ENCODE measurements around the gene CTSE. TPM values are rescaled to one million over a fixed set of nuclear protein-coding genes. Genes with fewer than 3 reads are reported as not detected.
"Not testable (repeated sequence)": the region's sequence is repeated elsewhere in the genome, so short reads cannot be mapped to it uniquely, and the experiment has no call there.

The CTSE gene
- total RNA-seq, 1 donor = not detected

- DNase-seq (ENCODE audit: low read depth) = peak; percentile 30
- no peak for TF ChIP-seq CTCF (IDR thresholded peaks at IDR 0.05; ENCODE audit: insufficient read depth, low read depth, low read length)
Observed at GRCh38 chr1:205998457-205999241, 25.0 kb downstream of the CTSE start.

DNA sequence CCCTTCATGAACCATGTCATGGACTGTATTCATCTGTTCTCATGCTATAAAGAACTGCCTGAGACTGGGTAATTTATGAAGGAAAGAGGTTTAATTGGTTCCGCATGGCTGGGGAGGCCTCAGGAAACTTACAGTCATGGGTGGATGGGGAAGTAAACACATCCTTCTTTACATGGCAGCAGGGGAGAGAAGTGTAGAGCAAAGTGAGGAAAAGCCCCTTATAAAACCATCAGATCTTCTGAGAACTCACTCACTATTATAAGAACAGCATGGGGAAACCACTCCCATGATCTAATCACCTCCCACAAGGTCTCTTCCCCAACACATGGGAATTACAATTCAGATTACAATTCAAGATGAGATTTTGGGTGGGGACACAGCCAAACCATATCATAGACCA is 27.1 kb downstream of the CTSE start:
- not testable (repeated sequence) for DNase-seq (ENCODE audit: low read depth); H3K4me3 ChIP-seq (ENCODE audit: low read depth, low read length)

More at GRCh38 chr1:205998457-205999241, 25.0 kb downstream of the CTSE start:
- H3K4me3 ChIP-seq (ENCODE audit: low read depth, low read length) = no peak overlapping the region

GRCh38 chr1:205994346-205994745 is 29.3 kb downstream of the CTSE start:
- no peak for TF ChIP-seq CTCF (IDR thresholded peaks at IDR 0.05; ENCODE audit: insufficient read depth, low read depth, low read length)
- no peak for DNase-seq (ENCODE audit: low read depth)
- H3K4me3 ChIP-seq (ENCODE audit: low read depth, low read length) = no peak overlapping the region

DNA sequence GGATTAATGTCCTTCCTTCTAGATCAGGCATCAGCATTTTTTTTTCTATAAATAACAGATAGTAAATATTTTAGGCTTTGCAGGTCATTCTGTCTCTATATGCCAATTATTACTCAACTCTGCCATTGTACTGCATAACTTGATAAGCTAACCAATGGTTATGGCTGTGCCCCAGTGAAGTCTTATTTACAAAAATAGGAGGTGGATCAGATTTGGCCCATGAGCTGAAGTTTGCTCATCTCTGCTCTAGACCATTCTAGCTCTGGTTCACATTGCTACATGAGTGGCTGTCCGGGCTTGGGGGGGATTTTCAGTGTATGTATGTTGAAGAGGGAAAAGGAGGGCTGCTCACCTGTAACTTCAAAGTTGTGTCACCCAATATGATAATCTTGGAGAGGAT is 30.6 kb downstream of the CTSE start:
- no peak for DNase-seq (ENCODE audit: low read depth)
- TF ChIP-seq CTCF (IDR thresholded peaks at IDR 0.05; ENCODE audit: insufficient read depth, low read depth, low read length) = no peak
- H3K4me3 ChIP-seq (ENCODE audit: low read depth, low read length) = no peak overlapping the region

DNA sequence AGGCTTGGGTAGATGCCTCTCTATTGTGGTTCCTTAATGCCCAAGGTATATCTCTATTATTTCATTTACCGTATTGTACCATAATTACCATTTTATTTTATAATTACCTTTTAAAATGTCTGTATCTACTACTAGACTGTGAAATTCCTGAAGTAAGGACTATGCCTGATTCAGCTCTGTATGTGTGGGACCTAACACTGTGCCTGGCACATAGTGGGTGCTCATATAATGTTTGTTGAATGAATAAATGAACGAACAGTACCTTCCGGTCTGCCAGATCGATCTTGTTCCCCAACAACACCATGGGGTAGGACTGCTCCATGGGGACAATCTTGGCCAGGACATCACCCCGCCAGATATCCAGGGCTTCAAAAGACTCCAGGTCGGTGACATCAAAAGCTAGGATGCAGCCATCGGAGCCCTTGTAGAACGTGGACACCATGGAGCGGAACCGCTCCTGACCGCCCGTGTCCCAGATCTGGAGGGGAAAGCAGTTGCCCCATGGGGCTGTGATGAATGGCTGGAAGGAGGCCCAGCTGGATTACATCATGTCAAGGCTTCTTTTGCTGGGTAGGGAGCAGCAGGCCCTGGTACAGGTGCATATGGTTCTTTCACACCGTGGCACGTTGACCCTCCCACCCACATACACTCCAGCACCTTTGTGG is 31.3 kb downstream of the CTSE start:
- no peak for TF ChIP-seq CTCF (IDR thresholded peaks at IDR 0.05; ENCODE audit: insufficient read depth, low read depth, low read length)
- no peak for DNase-seq (ENCODE audit: low read depth)
- no peak overlapping the region for H3K4me3 ChIP-seq (ENCODE audit: low read depth, low read length)

DNA sequence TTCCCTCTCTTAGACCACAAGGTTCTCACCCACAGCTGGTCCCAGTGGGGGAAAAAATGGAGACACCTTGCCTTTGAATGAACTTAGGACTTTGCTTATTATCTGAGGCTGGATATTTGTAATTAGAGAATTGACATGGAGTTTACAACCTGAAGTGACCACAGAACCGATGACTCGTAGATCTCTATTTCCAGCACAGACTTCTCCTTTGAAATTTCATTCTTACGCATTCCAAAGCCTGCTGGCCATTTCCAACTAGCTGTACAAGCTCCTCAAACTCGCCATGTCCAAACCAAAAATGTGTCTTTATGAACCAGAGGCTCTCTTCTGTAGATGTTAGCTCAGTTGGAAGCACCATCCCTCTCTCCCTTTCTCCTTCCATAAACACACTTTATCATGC is 32.5 kb downstream of the CTSE start:
- no peak for TF ChIP-seq CTCF (IDR thresholded peaks at IDR 0.05; ENCODE audit: insufficient read depth, low read depth, low read length)
- no peak overlapping the region for H3K4me3 ChIP-seq (ENCODE audit: low read depth, low read length)
- peak; percentile 28 for DNase-seq (ENCODE audit: low read depth)

DNA sequence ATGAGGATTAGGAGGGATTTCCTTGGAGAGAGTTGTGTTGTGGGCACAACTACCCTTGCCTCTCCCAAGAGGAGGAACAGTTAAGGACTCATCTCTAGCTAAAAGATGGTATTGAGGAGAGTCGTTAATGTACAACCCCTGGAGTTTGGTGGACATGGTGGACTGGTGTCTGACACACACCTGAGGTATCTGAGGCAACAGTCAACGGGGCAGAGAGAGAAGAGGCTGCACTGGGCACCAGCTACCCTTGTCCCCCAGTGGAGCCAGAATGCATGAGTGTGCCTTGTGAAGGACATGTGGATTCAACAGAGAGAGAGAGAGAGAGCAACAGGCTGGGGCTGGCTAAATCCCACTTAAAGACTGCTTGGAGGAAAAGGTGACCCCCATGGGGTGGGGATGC is 33.5 kb downstream of the CTSE start:
- no peak for DNase-seq (ENCODE audit: low read depth)
- TF ChIP-seq CTCF (IDR thresholded peaks at IDR 0.05; ENCODE audit: insufficient read depth, low read depth, low read length) = no peak
- no peak overlapping the region for H3K4me3 ChIP-seq (ENCODE audit: low read depth, low read length)

Measured in fibroblast of villous mesenchyme (primary cell).